HK-2 (cell line): Measurements from ENCODE around the gene LAS1L.
"Not testable (repeated sequence)": the region's sequence is repeated elsewhere in the genome, so short reads cannot be mapped to it uniquely, and the experiment has no call there.

Experiments
- DNase-seq: peaks from one replicate; pipeline ENCODE4 v3.0.0-alpha.2; 2018; ENCODE audit not compliant: unreplicated experiment

The LAS1L gene

GRCh38 chrX:65517923-65518322 lies 16.7 kb downstream of the LAS1L start:
- no peak for DNase-seq

- DNase-seq = no peak
These were observed 17.8 kb downstream of the LAS1L start for GRCh38 chrX:65516756-65517155.

GRCh38 chrX:65513610-65514009 lies 21.0 kb downstream of the LAS1L start:
- DNase-seq = no peak

GRCh38 chrX:65509400-65509799 lies 25.2 kb downstream of the LAS1L start:
- no peak for DNase-seq

- no peak for DNase-seq
These were observed 25.7 kb downstream of the LAS1L start for GRCh38 chrX:65508851-65509250.

- no peak for DNase-seq
These were observed 32.0 kb downstream of the LAS1L start for GRCh38 chrX:65502618-65503017.

GRCh38 chrX:65493431-65493830 lies 41.2 kb downstream of the LAS1L start:
- no peak for DNase-seq

GRCh38 chrX:65491620-65492019 lies 43.0 kb downstream of the LAS1L start:
- no peak for DNase-seq

GRCh38 chrX:65488495-65488894 lies 46.1 kb downstream of the LAS1L start:
- DNase-seq = no peak

GRCh38 chrX:65480960-65481359 lies 53.6 kb downstream of the LAS1L start:
- DNase-seq = no peak

- DNase-seq = not testable (repeated sequence)
These were observed 55.5 kb downstream of the LAS1L start for GRCh38 chrX:65479102-65479501.

- DNase-seq = no peak
These were observed 58.0 kb downstream of the LAS1L start for GRCh38 chrX:65476564-65476963.

- DNase-seq = no peak
These were observed 71.0 kb downstream of the LAS1L start for GRCh38 chrX:65463550-65463949.
